Measurements from ENCODE around the gene PTK6. TPM values are rescaled to one million over a fixed set of nuclear protein-coding genes. Genes with fewer than 3 reads are reported as not detected.
"Not testable (repeated sequence)": the region's sequence is repeated elsewhere in the genome, so short reads cannot be mapped to it uniquely, and the experiment has no call there.

PTK6 gene
- total RNA-seq, 1 experiment from 2014 or later, result 31.1 TPM

DNA sequence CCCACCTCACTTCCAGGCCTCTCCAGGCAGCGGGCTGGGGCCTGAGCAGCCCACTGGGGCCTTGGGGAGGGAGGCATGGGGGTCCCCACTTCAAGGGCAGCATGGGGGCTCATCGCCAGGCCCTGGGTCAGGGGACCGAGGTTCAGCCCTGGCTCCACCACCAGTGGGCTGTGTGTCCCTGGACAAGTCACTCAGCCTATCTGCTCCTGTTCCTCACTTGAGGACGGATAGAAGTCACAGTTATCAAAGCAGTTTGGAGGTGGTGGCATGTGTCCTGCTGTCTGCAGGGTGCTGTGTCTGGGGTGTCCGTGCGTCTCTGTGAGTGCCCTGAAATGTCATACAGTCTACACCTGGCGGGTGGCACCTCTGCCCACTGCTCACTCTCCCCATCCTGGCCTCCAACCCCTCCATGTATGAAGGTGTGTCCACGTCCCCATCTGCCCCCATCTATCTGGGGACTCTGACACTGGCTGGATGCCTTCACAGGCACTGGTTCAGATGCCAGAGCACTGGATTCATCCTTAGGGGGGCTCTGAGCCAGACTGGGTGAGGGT lies 41.9 kb downstream of the PTK6 start:
- DNase-seq (ENCODE audit: low spot score), result no peak

DNA sequence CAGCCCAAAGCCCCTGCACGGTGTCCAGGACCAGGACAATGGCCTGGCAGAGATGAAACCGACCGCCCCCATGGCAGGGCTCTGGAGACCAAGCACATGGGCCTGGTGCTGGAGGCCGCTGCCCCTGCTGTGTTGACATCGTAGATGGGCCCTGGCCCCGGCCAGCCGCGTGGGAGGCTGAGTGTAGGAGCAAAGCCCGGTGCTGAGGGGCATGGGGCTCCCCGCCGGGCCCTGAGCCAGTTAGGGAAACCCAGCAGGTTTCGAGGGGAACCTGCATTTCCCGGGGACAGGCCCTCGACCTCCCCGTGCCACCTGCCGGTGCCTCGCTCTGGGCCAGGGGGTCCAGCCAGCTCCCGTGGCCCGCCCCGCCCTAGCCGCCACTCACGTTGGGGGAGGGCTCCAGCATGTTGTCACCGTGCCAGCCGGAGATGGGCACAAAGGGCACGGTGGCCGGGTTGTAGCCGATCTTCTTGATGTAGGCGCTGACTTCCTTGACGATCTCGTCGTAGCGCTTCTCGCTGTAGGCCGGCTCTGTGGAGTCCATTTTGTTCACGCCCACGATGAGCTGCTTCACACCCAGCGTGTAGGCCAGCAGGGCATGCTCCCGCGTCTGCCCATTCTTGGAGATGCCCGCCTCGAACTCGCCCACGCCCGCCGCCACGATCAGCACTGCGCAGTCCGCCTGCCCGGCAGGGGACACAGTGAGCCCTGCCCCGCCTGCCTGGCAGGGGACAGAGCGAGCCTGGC lies 42.6 kb downstream of the PTK6 start:
- no peak for DNase-seq (ENCODE audit: low spot score)

DNA sequence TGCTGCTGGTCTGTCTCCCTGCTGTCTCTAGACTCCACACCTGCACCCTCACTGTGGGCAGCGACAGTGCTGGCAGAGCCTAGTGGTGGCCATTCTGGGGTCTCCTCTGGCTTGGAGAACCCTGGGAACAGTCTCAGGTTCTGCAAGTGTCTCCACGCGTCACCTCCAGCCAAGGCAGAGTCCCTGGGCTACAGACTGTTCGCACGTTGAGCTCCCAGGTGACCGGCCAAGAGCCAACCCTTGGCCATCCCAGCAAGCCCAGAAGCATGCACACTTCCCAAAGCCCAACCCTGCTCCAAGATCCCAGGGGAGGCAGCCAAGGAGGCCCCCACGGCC lies 43.1 kb downstream of the PTK6 start:
- no peak for DNase-seq (ENCODE audit: low spot score)

- DNase-seq (ENCODE audit: low spot score), result no peak
These were observed 43.6 kb downstream of the PTK6 start for GRCh38 chr20:63493563-63494020.

- no peak for DNase-seq (ENCODE audit: low spot score)
These were observed 44.2 kb downstream of the PTK6 start for GRCh38 chr20:63492982-63493381.

DNA sequence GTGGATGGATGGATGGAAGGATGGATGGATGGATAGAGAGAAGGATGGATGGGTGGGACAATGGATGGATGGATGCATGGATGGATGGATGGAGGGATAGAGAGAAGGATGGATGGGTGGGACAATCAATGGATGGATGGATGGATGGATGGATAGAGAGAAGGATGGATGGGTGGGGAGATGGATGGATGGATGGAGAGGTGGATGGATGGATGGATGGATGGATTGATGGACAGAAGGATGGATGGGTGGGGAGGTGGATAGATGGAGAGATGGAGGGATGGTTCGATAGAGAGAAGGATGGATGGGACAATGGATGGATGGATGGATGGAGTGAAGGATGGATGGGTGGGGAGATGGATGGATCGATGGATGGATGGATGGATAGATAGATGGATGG lies 44.7 kb downstream of the PTK6 start:
- no peak for DNase-seq (ENCODE audit: low spot score)

DNA sequence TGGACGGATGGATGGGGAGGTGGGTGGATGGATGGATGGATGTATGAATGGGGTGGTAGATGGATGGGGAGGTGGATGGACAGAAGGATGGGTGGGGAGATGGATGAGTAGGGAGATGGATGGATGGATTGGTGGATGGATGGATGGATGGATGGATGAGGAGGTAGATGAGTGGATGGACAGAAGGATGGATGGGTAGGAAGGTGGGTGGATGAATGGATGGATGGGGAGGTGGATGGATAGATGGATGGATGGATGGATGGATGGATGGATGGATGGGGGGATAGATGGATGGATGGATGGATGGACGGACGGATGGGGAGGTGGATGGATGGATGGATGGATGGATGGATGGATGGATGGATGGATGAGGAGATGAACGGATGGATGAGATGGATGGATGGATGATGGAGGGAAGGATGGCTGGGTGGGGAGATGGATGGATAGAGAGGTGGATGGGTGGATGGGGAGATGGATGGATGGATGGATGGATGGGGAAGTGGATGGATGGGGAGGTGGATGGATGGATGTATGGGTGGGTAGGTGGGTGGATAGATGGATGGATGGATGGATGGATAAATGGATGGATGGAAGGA lies 45.4 kb downstream of the PTK6 start:
- DNase-seq (ENCODE audit: low spot score), result no peak

DNA sequence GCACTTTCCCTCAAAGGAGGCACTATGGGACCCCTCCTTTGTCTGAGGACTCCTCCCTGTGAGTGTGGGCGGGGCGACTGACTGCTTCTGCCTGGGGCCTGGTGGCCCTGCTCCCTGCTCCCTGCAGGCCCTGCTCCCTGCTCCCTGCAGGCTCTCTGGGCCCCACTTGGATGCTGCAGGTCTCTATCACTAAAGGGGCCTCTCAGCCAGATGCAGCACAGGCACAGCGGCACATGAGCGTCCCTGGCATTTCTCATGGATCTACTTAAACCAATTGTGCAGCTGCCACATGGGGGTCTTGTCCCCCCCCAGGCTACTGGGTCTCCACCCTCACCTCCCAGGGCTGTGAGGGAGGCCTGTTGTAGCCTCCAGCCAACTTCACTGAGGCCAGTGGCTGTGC lies 46.1 kb downstream of the PTK6 start:
- DNase-seq (ENCODE audit: low spot score), result no peak

GRCh38 chr20:63490416-63490815 lies 46.8 kb downstream of the PTK6 start:
- DNase-seq (ENCODE audit: low spot score), result no peak

DNA sequence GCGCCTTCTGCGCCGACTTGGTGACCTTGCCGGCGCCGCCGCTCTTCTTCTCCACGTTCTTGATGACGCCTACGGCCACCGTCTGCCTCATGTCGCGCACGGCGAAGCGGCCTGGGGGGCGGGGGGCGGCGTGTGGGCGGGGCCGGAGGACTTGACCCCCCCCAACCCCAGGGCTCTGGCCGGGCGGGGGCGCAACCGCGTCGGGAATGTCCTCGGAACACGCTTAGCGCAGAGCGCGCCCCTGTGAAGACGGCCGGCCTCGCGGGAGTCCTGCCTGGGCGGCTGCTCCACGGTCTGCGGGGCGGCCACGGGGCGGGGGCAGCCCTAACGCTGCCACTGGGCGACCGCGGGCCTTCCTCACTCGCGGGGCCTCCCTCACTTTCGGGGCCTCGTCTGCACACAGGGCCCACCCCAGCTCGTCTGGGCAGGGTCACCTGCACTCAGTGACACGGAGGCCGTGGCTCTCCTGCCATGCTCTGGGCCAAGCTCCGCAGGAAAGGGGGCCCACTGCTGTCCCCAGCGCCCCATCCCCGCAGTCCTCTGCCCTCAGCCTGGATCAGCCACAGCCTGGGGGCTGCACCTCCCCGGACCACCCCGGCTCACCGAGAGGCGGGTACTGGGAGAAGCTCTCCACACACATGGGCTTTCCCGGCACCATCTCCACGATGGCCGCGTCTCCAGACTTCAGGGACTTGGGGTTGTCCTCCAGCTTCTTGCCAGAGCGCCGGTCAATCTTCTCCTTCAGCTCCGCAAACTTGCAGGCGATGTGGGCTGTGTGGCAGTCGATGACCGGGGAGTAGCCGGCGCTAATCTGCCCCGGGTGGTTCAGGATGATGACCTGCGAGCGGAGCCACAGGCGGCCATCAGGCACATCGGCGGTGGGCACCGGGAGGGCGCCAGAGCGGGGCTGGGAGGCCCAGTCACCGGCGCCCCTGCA lies 48.6 kb downstream of the PTK6 start:
- DNase-seq (ENCODE audit: low spot score), result no peak

DNA sequence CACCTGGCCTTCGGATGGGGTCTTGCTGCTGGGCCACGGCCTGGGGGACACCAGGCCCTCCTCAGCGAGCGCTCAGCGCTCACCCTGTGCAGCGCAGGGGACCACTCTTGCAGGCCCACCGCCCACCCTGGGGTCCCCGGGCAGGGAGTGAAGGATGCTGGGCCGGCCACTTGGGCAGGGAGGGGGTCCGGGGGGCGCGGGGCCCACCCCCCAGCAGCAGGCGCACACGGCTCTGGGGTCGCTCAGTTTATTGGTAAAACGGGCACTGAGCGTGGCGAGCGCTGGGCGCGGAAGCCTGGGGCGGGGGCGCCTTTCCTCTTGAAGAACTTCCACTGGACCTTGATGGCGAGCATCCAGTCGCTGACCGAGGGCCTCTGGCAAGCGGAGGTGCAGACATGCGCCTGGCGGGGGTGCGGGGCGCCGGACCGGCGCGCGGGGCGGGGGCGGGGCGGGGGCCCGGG lies 49.4 kb downstream of the PTK6 start:
- DNase-seq (ENCODE audit: low spot score), result no peak

DNA sequence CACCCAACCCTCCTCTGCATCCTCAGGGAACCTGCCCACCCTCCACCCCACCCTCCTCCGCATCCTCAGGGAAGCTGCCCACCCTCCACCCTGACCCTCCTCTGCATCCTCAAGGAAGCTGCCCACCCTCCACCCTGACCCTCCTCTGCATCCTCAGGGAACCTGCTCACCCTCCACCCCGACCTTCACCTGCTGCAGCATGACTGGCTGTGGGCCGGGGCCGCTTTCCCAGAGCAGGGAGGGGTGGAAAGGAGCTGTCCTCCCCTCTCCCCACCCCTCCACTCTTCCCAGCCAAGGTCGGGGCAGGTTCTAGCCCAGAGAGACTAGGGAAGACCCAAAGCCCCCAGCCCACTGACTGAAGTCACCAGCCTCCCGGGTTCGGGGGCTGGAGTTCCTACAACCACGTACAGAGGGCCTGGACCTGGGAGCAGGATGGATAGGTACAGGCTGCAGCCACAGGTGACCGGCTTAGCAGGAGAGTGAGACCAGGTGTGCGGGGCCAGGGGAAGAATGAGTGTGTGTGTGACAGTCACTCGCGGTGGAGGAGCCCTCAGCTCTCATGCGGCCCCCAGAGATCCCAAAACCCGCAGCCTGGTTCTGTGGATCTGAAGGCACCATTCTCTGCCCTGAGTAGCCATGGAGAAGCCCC lies 49.9 kb downstream of the PTK6 start:
- no peak for DNase-seq (ENCODE audit: low spot score)

DNA sequence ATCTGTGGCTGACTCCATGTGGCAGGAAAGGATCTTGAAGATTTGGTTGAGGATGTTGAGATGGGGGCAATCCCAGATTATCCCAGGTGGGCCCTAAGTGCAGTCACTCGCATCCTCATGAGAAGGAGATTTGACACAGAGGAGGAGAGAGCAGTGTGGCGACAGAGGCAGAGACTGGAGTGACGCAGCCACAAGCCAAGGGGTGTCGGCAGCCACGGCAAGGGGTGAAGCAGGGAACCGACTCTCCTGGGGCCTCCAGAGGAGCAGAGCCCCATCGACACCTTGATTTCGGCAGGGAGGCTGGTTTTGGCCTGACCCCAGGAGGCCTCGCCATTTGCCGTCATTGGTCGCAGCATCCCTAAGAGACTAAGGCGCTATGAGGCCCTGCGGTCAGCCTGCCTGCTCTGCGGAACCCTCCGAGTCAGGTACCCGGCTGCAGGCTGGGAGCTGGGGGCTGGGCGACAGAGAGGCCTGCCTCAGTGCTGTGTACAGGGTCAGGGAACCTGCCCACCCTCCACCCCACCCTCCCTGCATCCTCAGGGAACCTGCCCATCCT lies 50.8 kb downstream of the PTK6 start:
- DNase-seq (ENCODE audit: low spot score), result no peak

GRCh38 chr20:63484651-63485403 lies 52.3 kb downstream of the PTK6 start:
- no peak for DNase-seq (ENCODE audit: low spot score)

GRCh38 chr20:63484236-63484635 lies 52.9 kb downstream of the PTK6 start:
- no peak for DNase-seq (ENCODE audit: low spot score)

DNA sequence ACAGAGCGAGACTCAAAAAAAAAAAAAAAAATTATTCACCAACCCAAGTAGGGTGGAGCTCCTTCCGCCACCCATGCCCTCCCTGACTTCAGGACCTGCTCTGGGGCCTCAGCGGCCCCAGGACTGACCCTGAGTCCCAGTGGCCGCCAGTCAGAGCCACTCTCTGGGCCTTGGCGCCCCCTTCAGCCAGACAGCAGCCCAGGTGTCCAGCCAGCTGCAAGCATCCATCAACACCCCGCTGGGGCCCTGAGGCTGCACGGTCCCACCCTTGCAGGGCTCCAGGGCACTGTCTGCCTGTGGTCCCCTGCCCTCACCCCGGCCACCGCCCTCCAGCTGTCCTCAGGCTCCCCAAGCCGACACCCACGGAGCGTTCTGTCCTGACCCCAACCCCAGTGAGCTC lies 53.3 kb downstream of the PTK6 start:
- no peak for DNase-seq (ENCODE audit: low spot score)

DNA sequence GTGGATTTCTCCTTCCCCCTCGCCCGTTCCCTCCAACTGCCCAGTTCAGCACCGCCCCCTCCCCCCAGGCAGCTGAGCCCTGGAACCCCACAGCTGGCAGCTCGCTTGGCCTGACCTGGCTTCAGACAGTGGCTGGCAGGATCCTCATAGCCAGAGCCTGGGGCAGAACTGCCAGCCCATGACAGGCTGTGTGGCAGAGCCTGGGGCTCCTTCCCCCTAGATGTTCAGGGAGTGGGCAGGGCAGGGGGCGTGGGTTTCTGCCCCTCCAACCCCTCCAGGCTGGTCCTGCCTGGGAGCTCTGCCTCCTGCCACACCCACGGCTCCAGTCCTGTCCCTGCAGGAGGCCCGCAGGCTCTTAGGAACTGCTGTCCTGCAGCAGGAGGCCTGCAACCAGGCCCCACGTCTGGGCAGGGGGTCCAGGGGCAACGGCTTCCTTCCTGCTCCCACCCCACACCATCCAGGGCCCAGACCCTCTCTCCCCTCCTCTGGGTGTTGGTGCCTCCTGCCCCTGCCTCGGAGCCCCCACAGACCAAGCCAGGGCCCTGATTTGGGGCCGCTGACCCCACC lies 55.1 kb downstream of the PTK6 start:
- DNase-seq (ENCODE audit: low spot score), result no peak

- no peak for DNase-seq (ENCODE audit: low spot score)
These were observed 55.7 kb downstream of the PTK6 start for GRCh38 chr20:63481503-63481902.

DNA sequence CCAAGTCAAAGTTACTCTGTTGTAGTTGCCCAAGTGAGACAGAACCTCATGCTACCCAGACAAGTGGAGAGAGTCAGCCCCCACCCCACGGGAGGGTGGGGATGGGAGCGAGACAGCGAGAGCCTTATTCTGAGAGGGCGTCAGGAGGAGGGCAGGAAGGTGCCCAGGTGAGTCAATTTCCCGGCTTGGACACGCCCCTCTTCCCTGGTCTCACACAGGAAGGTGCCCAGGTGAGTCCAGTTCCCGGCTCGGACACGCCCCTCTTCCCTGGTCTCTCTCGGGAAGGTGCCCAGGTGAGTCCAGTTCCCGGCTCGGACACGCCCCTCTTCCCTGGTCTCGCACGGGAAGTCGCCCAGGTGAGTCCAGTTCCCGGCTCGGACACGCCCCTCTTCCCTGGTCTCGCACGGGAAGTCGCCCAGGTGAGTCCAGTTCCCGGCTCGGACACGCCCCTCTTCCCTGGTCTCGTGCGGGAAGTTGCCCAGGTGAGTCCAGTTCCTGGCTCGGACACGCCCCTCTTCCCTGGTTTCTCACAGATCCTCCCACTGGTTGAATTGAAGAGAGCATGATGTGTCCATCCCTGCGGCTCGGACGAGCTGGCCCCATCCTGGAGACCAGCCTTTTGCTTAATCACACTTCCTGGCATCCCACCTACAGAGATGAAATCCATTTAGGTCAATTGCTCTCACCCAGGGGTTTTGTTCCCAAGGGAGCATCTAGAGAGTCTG lies 57.3 kb downstream of the PTK6 start:
- not testable (repeated sequence) for DNase-seq (ENCODE audit: low spot score)
